DMS 273 treated with DMSO at 0.1 percent for 48 hours (cell line): ENCODE measurements around the gene COMMD2.
A peak's percentile ranks its signal among the peaks of the same experiment; 100 is the strongest.

Source experiments
- DNase-seq: peaks from one replicate; lab custom pipeline; 2025; lab: John Stamatoyannopoulos, UW

Gene COMMD2

DNA sequence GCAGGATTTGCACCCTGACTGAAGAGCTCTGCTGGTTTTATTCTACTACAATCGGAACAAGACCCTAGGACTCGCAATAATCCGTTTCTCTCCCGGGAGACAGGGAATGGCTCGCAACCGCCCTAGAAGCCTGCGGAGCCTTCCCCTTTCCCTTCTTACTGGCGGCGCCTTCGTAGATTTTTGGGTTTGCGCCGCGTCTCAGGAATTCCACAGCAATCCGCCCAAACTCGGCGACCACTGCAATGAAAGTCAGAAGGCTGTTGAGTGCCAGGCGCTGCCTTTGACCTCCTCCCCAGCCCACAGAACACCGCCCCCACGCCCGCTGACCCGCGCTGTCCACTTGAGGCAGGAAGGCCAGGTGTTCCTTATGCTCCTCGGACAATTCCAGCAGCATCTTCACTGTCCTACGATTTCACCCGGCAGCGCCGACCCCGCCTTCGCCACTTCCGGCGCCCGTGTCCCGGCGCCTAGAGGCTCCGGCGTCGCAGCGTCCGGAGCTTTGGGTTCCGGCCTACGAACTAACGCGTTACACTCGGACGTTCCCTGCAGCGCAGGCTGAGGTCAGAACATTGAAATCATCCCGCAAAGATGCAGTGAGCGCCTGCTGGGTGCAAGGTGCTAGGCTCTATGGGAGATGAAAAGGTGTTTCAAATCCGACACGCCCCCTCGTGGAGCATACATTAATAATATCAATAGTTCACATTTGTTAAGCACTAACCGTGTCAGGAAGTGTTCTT lies at the start of gene COMMD2:
Gene COMMD2, minus strand, starts transcription at position 439 of the 737 bp plus-strand sequence. Its CDS starts 45 bp downstream, at position 394.
- DNase-seq, result peak; percentile 84

DNA sequence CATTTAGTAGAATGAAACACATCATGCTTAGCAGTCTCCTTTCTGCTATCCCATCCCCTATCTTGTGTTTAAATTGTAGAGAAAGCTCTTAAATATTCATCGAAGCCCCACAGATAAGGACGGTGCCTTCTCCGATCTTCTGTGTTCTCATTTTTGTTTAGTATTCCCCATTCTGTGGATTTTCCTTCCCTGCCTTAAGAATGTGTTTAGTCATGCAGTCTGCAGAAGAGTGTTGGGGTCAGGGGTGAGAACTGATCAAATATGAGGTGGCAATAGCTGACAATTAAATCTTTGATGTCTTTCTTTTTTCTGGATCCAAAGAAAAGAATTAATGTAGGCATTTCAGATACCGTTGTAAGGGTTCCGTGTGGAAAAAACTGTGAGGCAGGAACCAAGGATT lies 49.4 kb upstream of the COMMD2 start:
- no peak for DNase-seq

DNA sequence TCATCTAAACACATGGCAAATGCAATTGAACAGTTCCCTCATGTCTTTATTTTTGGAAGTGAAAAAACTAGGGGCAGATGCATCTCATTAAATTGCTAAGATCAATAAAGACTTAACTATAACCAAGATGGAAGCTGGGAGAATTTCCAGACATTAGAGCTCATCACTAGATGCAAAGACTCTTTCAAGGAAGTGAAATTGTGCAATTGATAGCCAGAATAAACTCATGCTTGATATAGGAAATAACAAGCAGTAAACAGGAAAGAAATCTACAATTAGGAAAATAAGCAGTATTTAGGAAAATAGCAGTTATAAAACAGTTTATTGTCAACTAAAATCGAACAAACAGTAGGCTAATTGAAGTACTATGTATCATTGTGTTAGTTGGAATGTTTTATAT lies 48.9 kb upstream of the COMMD2 start:
- no peak for DNase-seq

DNA sequence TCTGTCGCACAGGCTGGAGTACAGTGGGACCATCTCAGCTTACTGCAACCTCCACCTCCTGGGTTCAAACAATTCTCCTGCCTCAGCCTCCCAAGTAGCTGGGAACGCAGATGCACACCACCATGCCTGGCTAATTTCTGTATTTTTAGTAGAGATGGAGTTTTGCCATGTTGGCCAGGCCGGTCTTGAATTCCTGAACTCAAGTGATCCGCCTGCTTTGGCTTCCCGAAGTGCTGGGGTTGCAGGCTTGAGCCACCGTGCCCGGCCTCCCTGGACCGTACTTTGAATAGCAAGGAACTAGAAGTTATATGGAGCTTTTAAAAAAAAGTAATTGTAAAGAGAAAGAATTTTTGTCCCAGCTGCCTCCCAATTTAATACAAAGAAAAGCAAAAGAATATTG lies 48.4 kb upstream of the COMMD2 start:
- no peak for DNase-seq

DNA sequence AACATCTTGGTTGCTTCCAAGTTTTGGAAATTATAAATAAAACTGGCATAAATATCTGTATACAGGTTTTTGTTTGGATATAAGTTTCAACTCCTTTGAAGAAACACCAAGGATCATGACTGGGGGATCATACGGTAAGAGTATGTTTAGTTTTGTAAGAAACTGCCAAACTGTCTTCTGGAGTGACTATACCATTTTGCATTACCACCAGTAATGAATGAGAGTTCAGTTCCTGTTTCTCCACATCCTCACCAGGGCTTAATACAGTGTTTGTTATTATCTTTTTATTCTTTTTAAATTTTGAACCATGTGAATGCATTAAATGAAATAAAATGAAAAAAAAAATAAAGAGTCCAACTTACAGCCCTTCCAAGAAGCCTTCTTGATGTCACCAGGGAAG lies 43.7 kb upstream of the COMMD2 start:
- no peak for DNase-seq

DNA sequence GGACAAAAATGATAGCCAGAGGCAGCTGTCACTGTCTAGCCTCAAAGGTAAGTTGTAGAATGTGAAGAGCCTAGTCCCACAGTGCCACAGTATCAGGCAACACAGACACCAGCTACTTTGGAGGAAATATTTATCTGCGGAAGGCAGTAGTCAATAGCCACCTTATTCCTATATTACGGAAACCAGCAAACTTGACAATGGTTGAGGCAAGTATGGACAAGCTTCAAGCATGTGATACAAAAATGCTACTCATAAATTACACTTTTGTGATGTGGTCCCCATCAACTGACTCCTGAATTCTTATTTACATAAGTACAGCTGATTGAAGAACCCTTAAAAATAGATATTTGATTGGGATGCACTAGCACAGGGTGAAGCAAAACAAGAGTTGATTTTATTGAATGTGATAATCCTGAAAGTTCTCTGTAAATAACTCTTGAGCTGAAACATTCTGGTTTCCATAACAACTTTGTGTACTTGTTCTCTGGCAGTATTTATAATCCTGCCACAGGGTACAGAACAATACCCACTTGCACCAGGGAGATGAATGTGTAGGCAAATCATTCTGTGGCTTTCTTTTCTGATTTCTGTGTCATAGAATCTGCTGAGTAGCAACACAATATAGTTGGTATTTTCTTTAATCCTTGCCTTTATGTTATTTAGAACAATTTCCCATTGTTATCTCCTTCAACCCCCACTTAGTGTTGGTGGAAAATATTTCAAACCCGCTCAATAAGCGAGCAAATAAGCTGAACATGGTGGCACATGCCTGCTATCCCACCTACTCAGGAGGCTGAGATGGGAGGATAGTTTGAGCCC lies 40.4 kb upstream of the COMMD2 start, which contains the start of gene ANKUB1:
Gene ANKUB1, minus strand, starts transcription at position 103 of the 819 bp plus-strand sequence. CDS start 188 bp downstream, outside the sequence.
- no peak for DNase-seq

DNA sequence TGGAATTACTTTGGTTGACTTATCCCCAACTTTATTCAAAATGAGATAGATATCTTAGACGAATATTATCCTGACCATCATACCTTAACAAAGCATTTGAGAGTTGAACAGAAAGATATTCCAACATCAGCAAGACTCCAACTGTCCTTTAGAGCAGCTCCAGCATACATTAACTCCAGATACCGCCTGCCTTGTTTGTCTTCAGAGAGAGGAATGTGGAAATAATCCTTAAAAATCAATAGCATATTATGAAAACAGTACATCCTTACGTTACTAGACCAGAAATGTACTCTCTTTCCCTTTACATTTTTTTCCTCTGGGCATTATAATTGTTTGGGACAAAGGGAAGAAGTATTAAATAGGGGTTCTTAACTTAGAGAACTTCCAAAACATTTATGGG lies 38.4 kb upstream of the COMMD2 start:
- no peak for DNase-seq

DNA sequence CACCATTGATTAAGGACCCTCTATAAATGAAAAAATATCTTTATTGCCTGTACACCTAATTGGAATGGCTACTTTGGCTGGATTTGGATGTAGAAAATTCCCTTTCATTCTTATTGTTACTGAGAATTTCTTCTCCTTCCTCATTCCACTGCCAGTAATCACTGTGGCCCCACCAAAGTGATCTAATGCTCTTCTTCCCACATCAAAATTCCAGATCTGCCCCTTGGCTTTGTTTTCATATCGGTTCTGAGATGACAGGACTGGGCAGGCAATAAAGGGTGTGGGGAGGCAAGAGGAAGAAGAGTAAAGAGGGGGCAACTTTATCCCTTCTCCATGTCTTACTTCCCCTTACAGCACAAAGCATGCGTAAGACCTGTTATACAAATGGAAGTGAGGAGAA lies 38.0 kb upstream of the COMMD2 start:
- no peak for DNase-seq

DNA sequence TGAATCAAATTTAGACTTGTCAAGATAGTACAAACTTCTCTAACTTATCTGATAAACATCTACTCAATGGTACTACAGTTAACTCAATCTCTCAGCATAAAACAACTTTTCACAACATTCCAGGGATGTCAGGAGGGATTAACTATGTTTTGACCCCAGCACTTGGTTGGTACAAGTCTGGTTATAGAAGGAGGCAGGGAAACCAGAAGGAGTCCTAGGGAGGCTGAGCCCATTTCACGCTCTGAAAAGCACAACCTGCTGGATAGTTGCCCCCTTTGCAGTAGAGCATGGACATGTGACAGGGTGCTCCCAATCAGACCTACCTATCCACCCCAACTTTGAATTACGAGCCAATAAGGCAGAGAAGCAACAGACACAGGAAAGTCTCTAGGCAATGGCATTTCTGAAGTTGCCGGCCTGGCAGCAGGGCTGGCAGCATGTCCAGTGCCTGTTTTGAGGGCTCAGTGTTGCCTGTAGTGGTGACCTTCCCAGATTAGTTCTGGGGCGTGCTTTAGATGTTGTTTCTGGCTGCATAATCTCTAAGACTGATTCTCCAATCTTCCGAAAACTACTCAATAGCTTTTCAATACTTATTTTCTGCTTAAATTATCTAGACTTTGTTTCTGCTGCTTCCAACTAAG lies 31.9 kb upstream of the COMMD2 start:
- DNase-seq, result no peak

DNA sequence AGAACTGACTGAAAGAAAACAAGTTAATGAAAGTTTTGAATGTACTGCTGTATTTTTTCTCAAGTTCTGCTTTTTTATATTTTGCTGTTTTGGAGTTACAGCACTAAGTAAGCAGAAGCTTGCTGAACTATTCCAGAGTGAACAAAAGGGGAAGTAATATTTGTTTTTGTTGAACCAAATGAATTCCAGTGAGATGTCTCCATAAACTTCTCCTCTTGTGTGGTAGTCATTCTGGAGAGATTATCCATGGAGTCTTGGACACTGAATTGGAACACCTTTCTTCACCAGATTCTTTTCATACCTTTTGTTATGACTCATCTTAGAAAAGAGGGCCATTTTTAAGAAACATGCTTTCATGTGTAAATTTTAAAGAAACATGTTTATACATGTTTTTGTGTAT lies 31.3 kb upstream of the COMMD2 start:
- DNase-seq, result no peak

DNA sequence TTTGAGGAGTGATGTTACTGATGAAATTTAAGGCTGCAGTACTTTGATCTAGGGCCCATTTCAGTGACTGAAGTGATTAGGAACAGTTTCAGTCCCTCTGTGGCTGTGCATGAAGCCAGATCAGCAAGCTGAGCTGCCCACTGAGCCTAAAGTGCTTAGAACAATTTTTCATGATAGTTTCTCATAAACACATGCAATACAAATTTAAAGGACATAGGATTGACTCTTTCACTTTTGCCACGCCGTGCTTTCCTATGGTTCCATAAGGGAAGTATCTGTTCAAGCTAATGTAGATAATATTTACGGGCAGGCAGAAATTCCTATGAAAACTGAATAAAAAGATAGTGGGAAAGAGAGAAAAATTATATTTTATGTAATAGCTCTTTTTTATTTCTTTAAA lies 29.5 kb upstream of the COMMD2 start:
- no peak for DNase-seq

DNA sequence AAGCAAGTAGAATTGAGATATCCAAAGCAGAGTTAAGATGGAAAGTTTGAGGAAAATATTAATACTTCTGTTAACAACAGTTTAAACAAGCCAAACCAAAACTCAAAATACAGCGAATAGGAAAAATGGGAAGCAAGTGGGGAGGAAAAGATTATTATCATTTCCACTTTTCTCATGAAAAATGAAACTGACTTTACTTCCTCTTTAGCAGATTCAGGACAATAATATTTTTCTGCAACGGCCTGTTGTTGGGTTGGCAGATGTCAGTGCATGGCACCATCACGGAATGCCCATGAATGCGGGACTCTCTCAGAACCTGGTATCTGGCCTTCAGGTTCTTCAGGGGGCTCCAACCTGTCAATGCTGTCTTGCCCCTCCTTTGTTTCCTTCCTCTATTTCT lies 28.9 kb upstream of the COMMD2 start:
- DNase-seq, result no peak

DNA sequence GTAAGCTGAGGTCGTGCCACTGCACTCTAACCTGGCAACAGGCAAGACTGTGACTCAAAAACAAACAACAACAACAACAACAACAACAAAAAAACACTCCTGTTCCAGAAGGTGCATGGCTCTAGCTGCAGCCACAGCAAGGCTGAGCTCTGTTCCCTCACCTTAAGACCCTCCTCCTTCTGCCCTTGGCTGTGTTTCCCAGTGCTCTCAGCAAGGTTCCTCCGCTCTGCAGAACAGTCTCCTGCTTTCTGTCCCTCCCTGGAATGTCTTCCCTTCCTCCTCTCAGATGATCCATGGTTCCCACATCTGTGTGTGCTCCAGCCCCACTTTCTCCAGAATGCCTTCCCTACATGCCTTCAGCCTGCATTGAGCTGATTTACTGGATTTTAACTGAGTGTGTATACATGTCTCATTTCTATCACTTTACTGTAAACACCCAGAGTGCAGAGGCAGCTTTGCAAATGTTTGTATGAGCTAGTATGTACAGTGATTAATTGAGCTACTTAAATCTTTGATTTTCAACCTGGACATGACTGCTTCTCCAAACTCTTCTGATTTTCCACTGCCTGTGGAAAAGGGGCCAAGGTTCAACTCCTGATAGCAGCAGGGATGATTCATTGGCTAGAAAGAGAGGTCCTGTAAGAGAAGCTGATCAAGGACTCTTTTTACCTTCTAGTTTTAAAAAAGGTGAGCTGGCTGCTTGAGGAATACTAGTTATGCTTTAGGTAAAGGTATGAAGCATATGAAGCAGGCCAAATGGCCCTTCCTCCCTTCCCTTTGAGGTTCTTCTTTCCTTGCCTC lies 25.3 kb upstream of the COMMD2 start:
- DNase-seq, result no peak

DNA sequence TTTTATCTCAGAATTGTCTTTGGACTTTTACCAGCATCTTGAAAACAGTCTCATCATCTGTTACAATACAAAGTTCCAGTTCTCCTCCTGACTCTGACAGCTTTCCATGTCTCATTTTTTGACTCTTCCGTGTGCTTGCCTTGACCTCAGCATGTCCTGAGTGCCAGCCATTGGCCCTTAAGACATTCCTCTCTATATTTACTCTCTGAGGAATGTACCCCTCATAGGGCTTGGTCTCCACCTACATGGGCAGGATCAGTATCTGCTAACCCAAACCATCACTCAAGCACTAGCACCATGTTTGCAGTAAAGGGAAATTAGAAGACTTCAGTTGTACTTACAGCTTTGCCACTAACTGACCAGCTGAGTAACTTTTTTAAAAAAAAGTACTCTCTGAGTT lies 23.9 kb upstream of the COMMD2 start:
- no peak for DNase-seq

DNA sequence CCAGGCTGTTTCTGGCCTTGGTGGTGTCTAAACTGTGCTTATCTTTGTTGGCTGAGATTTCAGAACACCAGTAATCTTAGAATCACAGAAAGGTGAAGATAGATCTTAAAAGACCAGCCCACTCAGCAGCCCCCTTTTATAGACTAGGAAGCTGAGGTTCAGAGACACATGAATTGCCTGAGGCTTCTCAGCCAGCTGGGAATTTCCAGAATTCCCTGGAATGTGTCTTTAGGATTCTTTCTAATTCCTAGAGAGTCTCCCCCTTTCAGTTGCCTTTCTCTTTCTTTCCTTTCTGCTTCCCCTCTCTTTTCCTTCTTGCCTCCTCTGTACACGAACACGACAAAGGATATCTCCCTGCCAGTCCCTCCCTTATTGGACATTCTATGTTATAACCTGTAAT lies 20.6 kb upstream of the COMMD2 start:
- no peak for DNase-seq

DNA sequence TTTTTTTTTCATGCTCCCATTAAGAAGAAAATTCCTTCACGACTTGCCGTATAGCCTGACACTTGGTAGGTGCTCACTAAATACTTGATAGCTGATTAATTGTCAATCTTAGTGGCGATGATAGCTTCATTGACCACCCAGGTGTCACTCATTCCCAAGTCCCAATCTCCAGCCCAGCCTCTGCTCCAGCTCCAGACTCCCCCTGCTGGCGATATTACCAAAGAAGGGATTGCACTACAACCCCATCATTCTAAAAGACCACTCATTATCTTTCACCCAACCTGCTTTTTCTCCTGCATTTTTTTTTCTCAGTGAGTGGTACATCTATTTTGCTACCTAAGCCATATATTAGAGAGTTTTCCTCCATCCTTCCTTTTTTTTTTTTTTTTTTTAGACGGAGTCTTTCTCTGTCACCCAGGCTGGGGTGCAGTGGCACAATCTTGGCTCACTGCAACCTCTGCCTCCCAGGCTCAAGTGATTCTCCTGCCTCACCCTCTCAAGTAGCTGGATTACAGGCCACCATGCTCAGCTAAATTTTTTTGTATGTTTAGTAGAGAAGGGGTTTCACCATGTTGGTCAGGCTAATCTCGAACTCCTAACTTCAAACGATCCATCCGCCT lies 19.5 kb upstream of the COMMD2 start:
- no peak for DNase-seq

DNA sequence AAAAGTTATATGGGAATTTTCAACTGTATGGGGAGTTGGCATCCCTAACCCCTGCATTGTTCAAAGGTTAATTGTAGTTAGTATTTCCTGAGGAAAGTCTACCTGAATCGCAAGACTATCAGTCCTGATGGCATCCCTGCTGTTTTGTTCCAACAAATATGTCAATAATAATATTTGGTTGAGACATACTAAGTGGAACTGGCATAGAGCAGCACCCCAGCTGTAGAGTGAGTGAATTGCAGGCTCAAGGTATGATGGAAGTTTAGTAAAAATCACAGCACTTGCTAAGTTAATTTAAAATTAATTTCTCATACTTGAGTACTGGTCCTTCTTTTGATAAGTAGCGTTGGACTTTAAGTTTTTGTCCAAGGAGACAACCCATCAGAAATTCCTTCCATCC lies 18.0 kb upstream of the COMMD2 start:
- no peak for DNase-seq

DNA sequence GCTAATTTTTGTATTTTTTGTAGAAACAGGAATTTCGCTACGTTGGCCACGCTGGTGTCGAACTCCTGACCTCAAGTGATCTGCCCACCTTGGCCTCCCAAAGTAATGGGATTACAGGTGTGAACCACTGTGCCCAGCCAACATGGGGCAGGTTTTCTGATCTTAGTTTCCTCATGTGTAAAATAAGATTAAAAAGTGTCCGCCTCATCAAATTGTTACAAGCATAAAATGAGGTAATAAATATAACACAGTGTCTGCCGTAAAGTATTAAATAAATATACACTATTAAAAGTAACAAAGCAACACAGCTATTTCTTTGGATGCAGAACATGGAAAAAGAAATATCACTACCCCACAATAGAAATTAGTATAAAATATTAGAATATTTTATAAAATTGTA lies 16.4 kb upstream of the COMMD2 start:
- no peak for DNase-seq

DNA sequence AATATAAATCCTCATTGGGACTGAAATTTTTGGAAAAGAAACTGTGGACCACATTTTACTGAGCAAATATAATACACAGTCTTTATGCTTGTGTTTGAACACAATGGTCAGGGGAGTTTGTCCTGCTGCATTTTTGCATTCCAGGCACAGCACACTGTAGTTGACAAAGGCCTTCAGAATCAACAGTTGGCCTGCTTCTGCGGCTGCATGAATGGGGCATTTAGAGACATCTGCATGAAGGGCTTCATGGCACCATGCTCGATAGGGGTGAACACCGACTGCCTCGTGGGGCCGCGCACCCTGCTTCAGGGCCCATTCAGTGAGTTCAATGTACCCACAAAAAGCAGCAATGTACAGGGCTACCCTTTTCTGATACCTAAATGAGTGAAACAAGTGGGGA lies 15.4 kb upstream of the COMMD2 start:
- DNase-seq, result no peak

DNA sequence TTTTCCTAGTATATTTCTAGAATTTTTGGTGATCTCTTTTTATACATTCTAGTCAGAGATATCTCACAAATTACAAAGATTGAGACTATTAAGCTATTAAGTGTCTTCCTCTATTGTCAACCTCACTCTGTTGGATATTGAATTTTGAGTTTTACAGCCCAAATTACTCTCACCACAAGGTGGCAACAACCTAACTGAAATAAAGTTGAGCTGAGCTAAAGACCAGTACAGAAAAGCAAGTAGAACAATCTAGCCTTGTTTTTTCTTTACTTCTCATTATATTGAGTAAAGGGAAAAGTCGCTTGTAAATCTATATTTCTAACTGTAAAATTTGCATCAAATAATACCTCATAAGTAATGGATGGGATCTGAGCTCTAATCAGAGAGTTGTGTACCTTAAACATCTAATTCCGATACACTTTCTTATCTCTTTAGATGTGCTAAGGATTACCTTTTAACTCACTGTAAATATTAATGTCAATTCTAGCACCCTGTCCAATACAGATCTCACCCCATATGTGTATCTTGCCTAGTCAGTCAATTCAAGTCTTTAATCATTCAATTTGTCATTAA lies 13.6 kb upstream of the COMMD2 start:
- no peak for DNase-seq

DNA sequence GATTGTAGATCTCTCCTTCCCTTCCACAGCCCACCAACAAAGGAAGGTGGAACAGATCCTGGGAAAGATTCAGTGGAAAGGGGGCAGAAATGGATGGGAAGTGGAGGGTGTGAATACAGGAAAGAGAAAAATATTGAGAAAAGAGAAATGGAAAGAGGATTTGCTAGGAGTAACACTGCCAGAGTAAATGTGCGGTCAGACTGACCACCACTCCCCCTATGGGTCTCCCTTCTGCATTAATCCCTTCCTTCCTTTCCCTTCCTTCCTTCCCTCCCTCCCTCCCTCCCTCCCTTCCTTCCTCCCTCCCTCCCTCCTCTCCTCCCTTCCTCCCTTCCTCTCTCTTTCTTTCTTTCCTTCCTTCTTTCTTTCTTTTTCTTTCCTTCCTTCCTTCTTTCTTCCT lies 12.0 kb upstream of the COMMD2 start:
- DNase-seq, result no peak
